HS-5 (cell line): Measurements from ENCODE around the gene CTNNA3.

Experiments used
- DNase-seq: peaks from one replicate; pipeline ENCODE4 v3.0.0-alpha.2; 2012; ENCODE audit warnings: low read depth

The CTNNA3 gene

GRCh38 chr10:66292922-66293321 lies 1403.1 kb downstream of the CTNNA3 start:
- DNase-seq = no peak

GRCh38 chr10:66292456-66292855 lies 1403.5 kb downstream of the CTNNA3 start:
- no peak for DNase-seq

- DNase-seq = no peak
These were observed 1404.9 kb downstream of the CTNNA3 start for GRCh38 chr10:66291133-66291532.

- DNase-seq = no peak
These were observed 1411.4 kb downstream of the CTNNA3 start for GRCh38 chr10:66284621-66285020.

GRCh38 chr10:66283874-66284464 lies 1412.0 kb downstream of the CTNNA3 start:
- DNase-seq = no peak

- no peak for DNase-seq
These were observed 1412.9 kb downstream of the CTNNA3 start for GRCh38 chr10:66283064-66283463.

- DNase-seq = no peak
These were observed 1414.7 kb downstream of the CTNNA3 start for GRCh38 chr10:66281327-66281726.

GRCh38 chr10:66277481-66277880 lies 1418.5 kb downstream of the CTNNA3 start:
- no peak for DNase-seq

GRCh38 chr10:66273966-66274519 lies 1422.0 kb downstream of the CTNNA3 start:
- DNase-seq = no peak

- no peak for DNase-seq
These were observed 1430.6 kb downstream of the CTNNA3 start for GRCh38 chr10:66265398-66265797.

GRCh38 chr10:66259836-66260235 lies 1436.2 kb downstream of the CTNNA3 start:
- DNase-seq = no peak

GRCh38 chr10:66258693-66259092 lies 1437.3 kb downstream of the CTNNA3 start:
- DNase-seq = no peak

- no peak for DNase-seq
These were observed 1438.2 kb downstream of the CTNNA3 start for GRCh38 chr10:66257801-66258200.

- DNase-seq = no peak
These were observed 1443.0 kb downstream of the CTNNA3 start for GRCh38 chr10:66252986-66253385.

GRCh38 chr10:66246177-66246576 lies 1449.8 kb downstream of the CTNNA3 start:
- no peak for DNase-seq

GRCh38 chr10:66244953-66245352 lies 1451.0 kb downstream of the CTNNA3 start:
- DNase-seq = no peak

- DNase-seq = no peak
These were observed 1453.1 kb downstream of the CTNNA3 start for GRCh38 chr10:66242885-66243284.

- no peak for DNase-seq
These were observed 1456.9 kb downstream of the CTNNA3 start for GRCh38 chr10:66239062-66239461.

GRCh38 chr10:66238343-66238742 lies 1457.7 kb downstream of the CTNNA3 start:
- no peak for DNase-seq

- DNase-seq = no peak
These were observed 1461.1 kb downstream of the CTNNA3 start for GRCh38 chr10:66234872-66235271.

GRCh38 chr10:66228887-66229286 lies 1467.1 kb downstream of the CTNNA3 start:
- DNase-seq = no peak

GRCh38 chr10:66223656-66224055 lies 1472.3 kb downstream of the CTNNA3 start:
- DNase-seq = no peak

GRCh38 chr10:66222462-66223046 lies 1473.4 kb downstream of the CTNNA3 start:
- DNase-seq = no peak
